Measurements from ENCODE around the gene LY86. TPM values are rescaled to one million over a fixed set of nuclear protein-coding genes. Genes with fewer than 3 reads are reported as not detected.

LY86 gene
- total and polyA plus RNA-seq, 2 donors, result 13.4 to 17.1 TPM

DNA sequence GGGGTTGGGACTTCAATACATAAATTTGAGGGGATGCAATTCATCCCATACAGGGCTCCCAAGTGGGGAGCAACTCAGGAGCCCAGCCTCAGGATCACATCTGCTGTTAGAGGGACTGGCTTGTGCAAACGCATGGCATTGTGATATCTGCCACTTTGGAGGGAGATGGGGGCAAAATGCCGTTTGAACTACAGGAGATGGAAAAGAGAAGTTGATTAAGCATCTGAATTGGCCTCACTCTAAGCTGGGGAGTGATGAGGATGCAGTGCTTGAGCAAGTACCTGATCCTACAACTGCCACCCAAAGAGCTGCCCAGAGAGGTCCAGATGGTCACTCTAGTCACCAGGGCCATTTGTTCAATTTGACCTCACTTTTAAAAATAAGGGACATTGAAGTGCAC, 2.0 kb downstream of the LY86 start:
- Histone ChIP-seq H3K9me3 (ENCODE audit: control insufficient read depth in 2 of 2, insufficient read depth in 1 of 2, low read length in 1 of 2) (no peaks in the 10 kb centered on the region), H3K4me3 (ENCODE audit: low read length in 2 of 2) (no peak overlapping the region), H3K27ac (ENCODE audit: low read depth in 1 of 2, low read length in 1 of 2) (peak overlapping the region in 1 of 2 donors; percentile 46), H3K4me1 (ENCODE audit: control insufficient read depth in 2 of 2, insufficient read depth in 2 of 2, low read length in 2 of 2) (peaks cover 26 to 79% of the 10 kb centered on the region in 2 donors), H3K27me3 (ENCODE audit: control insufficient read depth in 2 of 2, insufficient read depth in 1 of 2, low read length in 1 of 2) (no peaks in the 10 kb centered on the region), H3K36me3 (ENCODE audit: control insufficient read depth in 2 of 2, insufficient read depth in 2 of 2, low read length in 1 of 2) (no peaks in the 10 kb centered on the region)
- WGBS, result 58% methylated on average over 2 of the region's 2 CpGs
- DNase-seq (ENCODE audit: low read depth in 6 of 9, low spot score in 9 of 9), result no peak

DNA sequence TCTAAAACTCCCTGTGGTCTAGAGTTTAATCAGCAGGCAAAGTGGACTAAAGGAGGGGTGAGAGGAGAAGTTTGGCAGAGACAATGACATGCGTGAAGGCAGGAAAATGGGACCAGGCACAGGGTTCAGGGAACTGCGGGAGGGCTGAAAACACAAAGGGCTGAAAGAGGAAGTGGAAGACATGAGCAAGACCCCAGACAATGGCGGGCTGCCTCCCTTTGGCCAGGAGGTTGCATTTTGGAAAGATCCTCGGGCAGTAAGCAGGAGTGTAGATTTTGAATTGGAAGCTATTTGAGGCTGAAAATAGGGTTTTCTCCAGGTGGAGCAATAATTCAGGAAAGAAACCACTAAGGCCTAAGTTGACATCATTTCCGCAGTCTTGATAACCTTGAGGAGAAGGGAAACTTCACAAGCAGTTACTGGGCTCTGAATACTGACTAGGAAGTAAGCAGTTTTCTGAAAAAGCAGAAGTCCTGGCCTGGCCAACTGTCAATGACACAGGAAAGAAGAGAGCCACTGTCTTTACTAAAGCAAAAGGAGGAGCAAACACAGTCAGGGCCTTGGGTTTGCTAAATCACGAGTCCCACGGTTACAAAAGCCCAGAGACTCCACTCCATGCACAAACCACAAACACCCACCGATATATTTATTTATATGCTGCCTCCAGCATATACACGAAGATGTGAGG, 3.4 kb downstream of the LY86 start:
- Histone ChIP-seq H3K4me3 (ENCODE audit: low read length in 2 of 2) (no peak overlapping the region), H3K4me1 (ENCODE audit: control insufficient read depth in 2 of 2, insufficient read depth in 2 of 2, low read length in 2 of 2) (peaks cover 26 to 81% of the 10 kb centered on the region in 2 donors), H3K27ac (ENCODE audit: low read depth in 1 of 2, low read length in 1 of 2) (peak overlapping the region; percentile 75 to 90), H3K36me3 (ENCODE audit: control insufficient read depth in 2 of 2, insufficient read depth in 2 of 2, low read length in 1 of 2) (no peaks in the 10 kb centered on the region), H3K9me3 (ENCODE audit: control insufficient read depth in 2 of 2, insufficient read depth in 1 of 2, low read length in 1 of 2) (no peaks in the 10 kb centered on the region), H3K27me3 (ENCODE audit: control insufficient read depth in 2 of 2, insufficient read depth in 1 of 2, low read length in 1 of 2) (no peaks in the 10 kb centered on the region)
- 22% methylated on average over 9 of the region's 9 CpGs for WGBS
- DNase-seq (ENCODE audit: low read depth in 6 of 9, low spot score in 9 of 9), result peak in 1 of 9 donors; percentile 50

DNA sequence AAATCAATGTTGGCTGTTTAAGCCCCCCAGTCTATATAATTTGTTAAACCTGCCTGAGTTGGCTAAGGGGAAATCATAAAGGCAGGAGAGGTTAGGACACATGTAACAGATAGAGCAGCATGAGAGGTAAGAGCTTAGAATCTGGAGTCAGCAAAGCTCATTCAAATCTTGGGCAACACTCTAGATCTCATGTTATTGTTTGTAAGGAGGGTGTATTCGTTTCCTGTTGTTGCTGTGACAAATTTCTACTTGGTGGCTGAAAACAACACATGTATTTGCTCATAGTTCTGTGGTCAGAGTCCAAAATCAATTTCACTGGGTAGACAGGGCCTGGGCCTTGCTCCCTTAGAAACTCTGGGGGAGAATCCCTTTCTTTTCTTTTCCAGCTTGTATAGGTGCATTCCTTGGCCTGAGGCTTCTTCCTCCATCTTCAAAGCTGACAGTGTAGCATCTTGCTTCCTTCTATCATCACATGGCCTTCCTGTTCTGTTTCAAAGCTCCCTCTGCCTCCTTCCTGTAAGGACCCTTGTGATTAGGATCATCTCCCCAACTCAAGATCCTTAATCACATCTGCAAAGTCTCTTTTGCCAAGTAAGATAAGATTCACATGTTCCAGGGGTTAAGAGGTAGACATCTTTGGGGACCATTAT, 4.4 kb downstream of the LY86 start:
- Histone ChIP-seq H3K4me1 (ENCODE audit: control insufficient read depth in 2 of 2, insufficient read depth in 2 of 2, low read length in 2 of 2) (peaks cover 22 to 76% of the 10 kb centered on the region in 2 donors), H3K36me3 (ENCODE audit: control insufficient read depth in 2 of 2, insufficient read depth in 2 of 2, low read length in 1 of 2) (no peaks in the 10 kb centered on the region), H3K27me3 (ENCODE audit: control insufficient read depth in 2 of 2, insufficient read depth in 1 of 2, low read length in 1 of 2) (no peaks in the 10 kb centered on the region), H3K9me3 (ENCODE audit: control insufficient read depth in 2 of 2, insufficient read depth in 1 of 2, low read length in 1 of 2) (no peaks in the 10 kb centered on the region), H3K4me3 (ENCODE audit: low read length in 2 of 2) (no peak overlapping the region), H3K27ac (ENCODE audit: low read depth in 1 of 2, low read length in 1 of 2) (peak overlapping the region; percentile 75 to 90)
- DNase-seq (ENCODE audit: low read depth in 6 of 9, low spot score in 9 of 9), result peak in 1 of 9 donors; percentile 48
- 78% methylated on average over 1 of the region's 1 CpG for WGBS

DNA sequence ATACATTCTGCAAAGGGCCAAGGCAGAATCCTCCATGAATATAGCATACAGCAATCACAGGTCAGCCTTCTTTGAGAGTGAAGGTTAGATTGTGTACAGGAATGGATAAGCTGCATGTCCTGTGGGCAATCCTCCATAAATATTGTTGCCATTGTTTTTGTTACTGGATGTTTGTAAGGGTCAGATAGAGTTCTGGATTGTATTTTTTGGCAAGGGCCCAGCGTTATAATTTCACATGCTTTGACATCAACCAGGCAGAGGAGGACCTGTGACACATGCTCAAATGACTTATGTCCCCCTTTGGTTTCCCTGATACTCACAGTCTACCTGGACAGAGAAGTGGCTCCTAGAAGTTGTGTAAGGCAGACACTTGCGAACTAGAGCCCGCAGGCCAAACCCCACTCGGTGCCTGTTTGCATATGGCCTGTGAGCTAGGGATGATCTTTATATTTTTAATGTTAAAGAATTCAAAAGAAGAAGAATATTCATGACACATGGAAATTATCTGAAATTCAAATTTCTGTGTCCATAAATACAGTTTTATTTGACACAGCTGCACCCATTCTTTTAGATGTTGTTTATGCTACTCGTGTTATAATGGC, 5.4 kb downstream of the LY86 start:
- Histone ChIP-seq H3K27me3 (ENCODE audit: control insufficient read depth in 2 of 2, insufficient read depth in 1 of 2, low read length in 1 of 2) (no peaks in the 10 kb centered on the region), H3K4me3 (ENCODE audit: low read length in 2 of 2) (no peak overlapping the region), H3K36me3 (ENCODE audit: control insufficient read depth in 2 of 2, insufficient read depth in 2 of 2, low read length in 1 of 2) (no peaks in the 10 kb centered on the region), H3K27ac (ENCODE audit: low read depth in 1 of 2, low read length in 1 of 2) (peak overlapping the region in 1 of 2 donors; percentile 49), H3K9me3 (ENCODE audit: control insufficient read depth in 2 of 2, insufficient read depth in 1 of 2, low read length in 1 of 2) (no peaks in the 10 kb centered on the region), H3K4me1 (ENCODE audit: control insufficient read depth in 2 of 2, insufficient read depth in 2 of 2, low read length in 2 of 2) (peaks cover 17 to 66% of the 10 kb centered on the region in 2 donors)
- no peak for DNase-seq (ENCODE audit: low read depth in 6 of 9, low spot score in 9 of 9)
- WGBS, result 78% methylated on average over 5 of the region's 5 CpGs

DNA sequence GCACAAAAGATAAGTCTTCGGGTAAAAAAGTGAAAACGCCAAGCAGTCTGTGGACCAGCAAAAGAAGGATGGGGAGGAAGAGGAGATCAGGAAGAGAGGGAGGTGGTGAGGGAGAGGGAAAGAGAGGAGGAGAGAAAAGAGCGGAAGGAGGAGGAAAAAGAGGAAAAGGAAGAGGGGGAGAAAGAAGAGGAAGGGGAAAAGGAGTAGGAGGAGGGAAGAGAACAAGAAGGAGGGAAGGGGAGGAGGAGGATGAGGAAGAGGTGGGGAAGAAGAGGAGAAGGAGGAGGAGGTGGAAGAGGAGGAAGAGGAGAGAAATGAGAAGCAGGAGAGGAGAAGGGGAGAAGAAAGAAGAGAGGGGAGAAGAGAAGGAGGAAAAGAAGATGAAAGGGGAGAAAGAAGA, 6.5 kb downstream of the LY86 start:
- Histone ChIP-seq H3K4me3 (ENCODE audit: low read length in 2 of 2) (no peak overlapping the region), H3K36me3 (ENCODE audit: control insufficient read depth in 2 of 2, insufficient read depth in 2 of 2, low read length in 1 of 2) (no peaks in the 10 kb centered on the region), H3K27me3 (ENCODE audit: control insufficient read depth in 2 of 2, insufficient read depth in 1 of 2, low read length in 1 of 2) (no peaks in the 10 kb centered on the region), H3K27ac (ENCODE audit: low read depth in 1 of 2, low read length in 1 of 2) (no peak overlapping the region), H3K9me3 (ENCODE audit: control insufficient read depth in 2 of 2, insufficient read depth in 1 of 2, low read length in 1 of 2) (no peaks in the 10 kb centered on the region), H3K4me1 (ENCODE audit: control insufficient read depth in 2 of 2, insufficient read depth in 2 of 2, low read length in 2 of 2) (peaks cover 10 to 63% of the 10 kb centered on the region in 2 donors)
- DNase-seq (ENCODE audit: low read depth in 6 of 9, low spot score in 9 of 9), result no peak
- WGBS, result 99% methylated on average over 3 of the region's 3 CpGs

DNA sequence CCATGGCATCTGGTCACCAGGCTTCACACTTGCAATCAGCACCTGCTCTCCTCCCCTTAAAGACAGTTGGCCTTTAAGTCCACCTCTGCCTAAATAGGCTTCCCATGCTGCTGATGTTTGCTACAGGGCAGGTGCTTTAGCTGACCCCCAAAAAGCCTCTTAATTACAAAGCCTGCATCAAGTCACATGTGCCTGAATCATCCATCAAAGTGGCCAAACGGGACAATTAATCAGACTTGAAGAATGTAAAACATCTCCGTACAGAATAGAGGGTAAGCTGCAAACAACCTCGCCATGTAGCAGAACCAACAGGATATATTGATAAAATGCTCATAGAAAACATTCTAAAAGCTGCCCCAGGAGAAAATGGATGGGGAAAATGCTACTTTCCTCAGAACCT, 7.4 kb downstream of the LY86 start:
- WGBS, result 89% methylated on average over 3 of the region's 3 CpGs
- no peaks in the 10 kb centered on the region for H3K9me3 ChIP-seq (ENCODE audit: control insufficient read depth in 2 of 2, insufficient read depth in 1 of 2, low read length in 1 of 2)
- no peaks in the 10 kb centered on the region for H3K27me3 ChIP-seq (ENCODE audit: control insufficient read depth in 2 of 2, insufficient read depth in 1 of 2, low read length in 1 of 2)
- peaks cover 6 to 56% of the 10 kb centered on the region in 2 donors for H3K4me1 ChIP-seq (ENCODE audit: control insufficient read depth in 2 of 2, insufficient read depth in 2 of 2, low read length in 2 of 2)
- DNase-seq (ENCODE audit: low read depth in 6 of 9, low spot score in 9 of 9), result no peak
- H3K27ac ChIP-seq (ENCODE audit: low read depth in 1 of 2, low read length in 1 of 2), result no peak overlapping the region
- H3K4me3 ChIP-seq (ENCODE audit: low read length in 2 of 2), result no peak overlapping the region
- no peaks in the 10 kb centered on the region for H3K36me3 ChIP-seq (ENCODE audit: control insufficient read depth in 2 of 2, insufficient read depth in 2 of 2, low read length in 1 of 2)

DNA sequence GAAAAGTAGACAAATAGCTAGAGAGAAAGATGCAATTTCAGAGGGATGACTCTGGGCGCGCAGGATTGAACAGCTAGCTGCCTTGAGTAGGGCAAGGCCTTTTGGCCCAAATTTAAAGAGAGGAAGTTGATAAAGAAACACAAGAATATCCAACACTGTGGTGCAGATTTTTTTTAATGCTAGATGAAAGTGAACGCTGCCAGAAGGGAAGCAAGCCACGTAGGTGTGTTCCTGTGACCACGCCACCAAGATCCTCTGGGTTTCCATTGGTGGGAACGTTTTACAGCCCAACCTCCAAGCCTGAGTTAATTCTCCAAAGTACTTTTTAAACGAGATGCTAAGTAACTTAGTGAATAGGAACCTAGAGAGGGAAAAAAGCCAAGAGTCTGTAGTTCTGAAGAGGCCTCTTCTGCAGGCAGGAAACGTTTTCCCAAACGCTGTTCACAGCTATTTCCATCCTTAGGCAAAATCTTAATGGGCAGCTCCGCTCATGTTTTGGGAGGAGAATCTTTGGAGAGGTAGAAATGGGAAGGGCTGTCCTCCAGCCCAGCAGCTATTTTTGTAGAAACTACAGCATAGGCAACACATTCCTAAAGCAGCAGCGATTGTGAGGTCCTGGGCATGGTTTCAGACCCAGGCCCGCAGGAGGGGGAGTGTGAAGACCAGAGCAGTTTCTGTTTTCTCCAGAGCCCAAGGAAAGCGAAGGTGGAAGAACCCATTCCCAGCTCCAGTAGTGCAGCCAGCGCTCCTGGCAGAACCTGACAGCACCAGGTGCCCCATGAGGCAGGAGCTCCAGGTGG, 8.2 kb downstream of the LY86 start:
- DNase-seq (ENCODE audit: low read depth in 6 of 9, low spot score in 9 of 9), result peak in 1 of 9 donors; percentile 44
- H3K36me3 ChIP-seq (ENCODE audit: control insufficient read depth in 2 of 2, insufficient read depth in 2 of 2, low read length in 1 of 2), result no peaks in the 10 kb centered on the region
- 51% methylated on average over 14 of the region's 14 CpGs for WGBS
- no peak overlapping the region for H3K4me3 ChIP-seq (ENCODE audit: low read length in 2 of 2)
- H3K9me3 ChIP-seq (ENCODE audit: control insufficient read depth in 2 of 2, insufficient read depth in 1 of 2, low read length in 1 of 2), result no peaks in the 10 kb centered on the region
- no peaks in the 10 kb centered on the region for H3K27me3 ChIP-seq (ENCODE audit: control insufficient read depth in 2 of 2, insufficient read depth in 1 of 2, low read length in 1 of 2)
- peak overlapping the region in 1 of 2 donors; percentile 64 for H3K27ac ChIP-seq (ENCODE audit: low read depth in 1 of 2, low read length in 1 of 2)
- peaks cover 5 to 49% of the 10 kb centered on the region in 2 donors for H3K4me1 ChIP-seq (ENCODE audit: control insufficient read depth in 2 of 2, insufficient read depth in 2 of 2, low read length in 2 of 2)

DNA sequence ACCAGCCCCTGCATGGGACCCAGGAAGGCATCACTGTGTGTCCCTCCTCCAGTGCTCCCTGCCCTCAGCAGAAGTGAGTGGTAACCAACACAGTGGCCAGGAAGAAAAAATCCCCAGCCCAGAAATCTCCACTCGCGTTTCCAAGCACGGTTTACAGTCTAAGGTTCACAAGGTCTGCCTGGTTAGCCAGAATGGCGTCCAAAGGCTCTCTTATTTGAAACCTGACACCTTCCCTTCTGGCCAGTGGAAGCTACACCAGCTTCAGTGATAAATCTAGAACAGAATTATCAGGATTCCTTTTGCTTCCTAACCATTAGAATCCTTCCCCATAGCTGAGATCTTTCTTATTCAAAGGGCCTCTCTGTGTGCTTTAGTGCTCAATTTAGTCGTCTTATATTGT, 9.2 kb downstream of the LY86 start:
- H3K9me3 ChIP-seq (ENCODE audit: control insufficient read depth in 2 of 2, insufficient read depth in 1 of 2, low read length in 1 of 2), result no peaks in the 10 kb centered on the region
- peaks cover 0 to 39% of the 10 kb centered on the region in 2 donors for H3K4me1 ChIP-seq (ENCODE audit: control insufficient read depth in 2 of 2, insufficient read depth in 2 of 2, low read length in 2 of 2)
- no peak overlapping the region for H3K4me3 ChIP-seq (ENCODE audit: low read length in 2 of 2)
- DNase-seq (ENCODE audit: low read depth in 6 of 9, low spot score in 9 of 9), result no peak
- H3K27me3 ChIP-seq (ENCODE audit: control insufficient read depth in 2 of 2, insufficient read depth in 1 of 2, low read length in 1 of 2), result no peaks in the 10 kb centered on the region
- WGBS, result 96% methylated on average over 5 of the region's 5 CpGs
- no peak overlapping the region for H3K27ac ChIP-seq (ENCODE audit: low read depth in 1 of 2, low read length in 1 of 2)
- H3K36me3 ChIP-seq (ENCODE audit: control insufficient read depth in 2 of 2, insufficient read depth in 2 of 2, low read length in 1 of 2), result no peaks in the 10 kb centered on the region

Measured in thymus (tissue), 11 donors.